ENCODE measurements around the gene ASTN2. TPM values are rescaled to one million over a fixed set of nuclear protein-coding genes. Genes with fewer than 3 reads are reported as not detected.
"Not testable (repeated sequence)": the region's sequence is repeated elsewhere in the genome, so short reads cannot be mapped to it uniquely, and the experiment has no call there.

Gene ASTN2
- total RNA-seq, 1 donor from 2014 or later = 2.3 TPM

DNA sequence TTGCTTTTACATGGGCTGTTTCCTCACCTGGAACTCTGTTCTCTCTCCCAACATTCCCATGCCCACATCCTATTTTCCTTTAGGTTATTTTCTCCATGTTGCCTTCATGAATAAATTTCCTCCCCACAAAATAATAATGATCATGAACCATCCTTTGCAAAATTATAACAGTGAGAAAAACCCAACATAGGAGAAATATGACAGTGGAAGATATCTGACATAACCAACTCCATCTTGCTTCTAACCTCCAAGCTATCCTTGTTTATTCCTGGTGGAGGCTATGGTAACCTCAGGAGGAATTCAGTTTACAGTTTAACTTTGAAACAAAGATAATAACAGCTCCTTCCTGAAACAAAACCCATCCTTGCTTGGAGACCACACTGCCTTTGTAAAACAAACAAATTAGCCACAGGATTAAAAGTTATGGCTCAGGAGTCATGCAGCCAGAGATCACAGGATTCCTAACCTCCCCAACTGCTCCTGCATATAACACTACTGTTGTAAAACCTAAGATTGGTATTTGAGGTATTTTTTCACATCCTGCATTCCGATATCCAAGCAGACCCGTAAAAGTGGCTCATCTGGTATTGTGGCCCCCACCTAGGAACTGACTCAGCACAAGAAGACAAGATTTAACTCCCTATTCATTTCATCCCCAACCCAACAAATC lies 515.4 kb downstream of the ASTN2 start:
- no peaks in the 10 kb centered on the region for H3K36me3 ChIP-seq
- intact Hi-C loops (cut with DNase I) = no loop called here
- no peaks in the 10 kb centered on the region for H3K4me1 ChIP-seq
- H3K4me3 ChIP-seq = no peak overlapping the region
- TF ChIP-seq, protein P1, sequence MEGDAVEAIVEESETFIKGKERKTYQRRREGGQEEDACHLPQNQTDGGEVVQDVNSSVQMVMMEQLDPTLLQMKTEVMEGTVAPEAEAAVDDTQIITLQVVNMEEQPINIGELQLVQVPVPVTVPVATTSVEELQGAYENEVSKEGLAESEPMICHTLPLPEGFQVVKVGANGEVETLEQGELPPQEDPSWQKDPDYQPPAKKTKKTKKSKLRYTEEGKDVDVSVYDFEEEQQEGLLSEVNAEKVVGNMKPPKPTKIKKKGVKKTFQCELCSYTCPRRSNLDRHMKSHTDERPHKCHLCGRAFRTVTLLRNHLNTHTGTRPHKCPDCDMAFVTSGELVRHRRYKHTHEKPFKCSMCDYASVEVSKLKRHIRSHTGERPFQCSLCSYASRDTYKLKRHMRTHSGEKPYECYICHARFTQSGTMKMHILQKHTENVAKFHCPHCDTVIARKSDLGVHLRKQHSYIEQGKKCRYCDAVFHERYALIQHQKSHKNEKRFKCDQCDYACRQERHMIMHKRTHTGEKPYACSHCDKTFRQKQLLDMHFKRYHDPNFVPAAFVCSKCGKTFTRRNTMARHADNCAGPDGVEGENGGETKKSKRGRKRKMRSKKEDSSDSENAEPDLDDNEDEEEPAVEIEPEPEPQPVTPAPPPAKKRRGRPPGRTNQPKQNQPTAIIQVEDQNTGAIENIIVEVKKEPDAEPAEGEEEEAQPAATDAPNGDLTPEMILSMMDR (IDR thresholded peaks at IDR 0.05) = no peak
- DNase-seq (ENCODE audit: low spot score in 2 of 2) = no peak
- H3K27ac ChIP-seq = no peak overlapping the region
- H3K27me3 ChIP-seq = no peaks in the 10 kb centered on the region
- no peaks in the 10 kb centered on the region for H3K9me3 ChIP-seq

DNA sequence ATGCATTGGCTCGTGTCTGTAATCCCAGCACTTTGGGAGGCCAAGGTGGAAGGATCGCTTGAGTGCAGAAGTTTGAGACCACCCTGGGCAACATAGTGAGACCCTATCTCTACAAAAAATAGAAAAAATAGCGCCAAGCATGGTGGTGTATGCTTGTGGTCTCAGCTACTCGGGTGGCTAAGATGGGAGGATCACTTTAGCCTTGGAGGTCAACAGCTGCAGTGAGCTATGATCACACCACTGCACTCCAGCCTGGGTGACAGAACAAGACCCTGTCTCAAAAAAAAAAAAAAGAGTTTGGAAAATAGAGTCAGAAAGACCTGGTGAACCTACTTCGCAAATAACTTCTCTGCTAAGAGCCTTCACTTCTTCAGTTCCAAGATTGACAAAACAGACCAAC lies 516.7 kb downstream of the ASTN2 start:
- H3K4me3 ChIP-seq; H3K4me1 ChIP-seq; H3K27ac ChIP-seq; intact Hi-C loops (cut with DNase I); DNase-seq (ENCODE audit: low spot score in 2 of 2); H3K36me3 ChIP-seq; H3K9me3 ChIP-seq; H3K27me3 ChIP-seq: not testable (repeated sequence)

DNA sequence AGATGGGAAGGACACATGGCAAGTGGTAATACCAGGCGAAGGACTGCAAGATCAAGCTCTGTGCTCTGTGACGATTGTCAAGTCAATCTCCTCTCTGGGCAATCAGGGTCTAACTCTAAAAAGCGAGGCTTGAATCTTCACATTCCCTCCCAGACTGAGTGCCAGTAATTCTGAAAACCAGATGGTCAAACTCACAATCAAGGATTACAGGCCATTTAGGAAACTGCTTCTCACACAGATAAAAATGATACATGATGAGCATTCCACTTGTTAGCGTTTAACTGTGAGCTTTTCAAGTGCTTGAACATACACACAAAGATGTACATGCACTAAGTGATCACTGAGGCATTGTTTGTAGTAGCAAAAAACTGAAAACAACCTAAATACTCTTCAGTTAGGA lies 517.7 kb downstream of the ASTN2 start:
- H3K4me3 ChIP-seq = no peak overlapping the region
- no peaks in the 10 kb centered on the region for H3K36me3 ChIP-seq
- no peak overlapping the region for H3K27ac ChIP-seq
- no peak for DNase-seq (ENCODE audit: low spot score in 2 of 2)
- TF ChIP-seq, protein P1 (IDR thresholded peaks at IDR 0.05) = no peak
- no peaks in the 10 kb centered on the region for H3K4me1 ChIP-seq
- intact Hi-C loops (cut with DNase I) = no loop called here
- H3K9me3 ChIP-seq = no peaks in the 10 kb centered on the region
- H3K27me3 ChIP-seq = no peaks in the 10 kb centered on the region

DNA sequence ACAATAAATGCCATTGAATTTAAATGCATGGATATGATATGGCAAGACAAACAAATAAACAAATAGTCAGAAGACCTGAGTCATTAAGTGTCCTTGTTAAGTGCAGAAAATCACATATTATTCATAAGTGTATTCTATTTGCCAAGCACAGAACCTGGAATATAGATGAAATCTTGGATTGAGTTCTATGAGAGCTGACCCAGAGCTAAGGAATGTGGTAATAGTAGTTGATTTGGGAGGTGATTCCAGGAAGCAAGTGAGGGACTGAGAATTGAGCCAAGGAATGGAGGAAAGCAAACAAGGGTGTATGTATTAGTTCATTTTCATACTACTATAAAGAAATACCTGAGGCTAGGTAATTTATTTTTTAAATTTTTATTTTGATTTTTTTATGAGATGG lies 518.9 kb downstream of the ASTN2 start:
- Histone ChIP-seq H3K27ac (no peak overlapping the region), H3K27me3 (no peaks in the 10 kb centered on the region), H3K4me3 (no peak overlapping the region), H3K36me3 (no peaks in the 10 kb centered on the region), H3K4me1 (no peaks in the 10 kb centered on the region), H3K9me3 (no peaks in the 10 kb centered on the region)
- intact Hi-C loops (cut with DNase I) = no loop called here
- TF ChIP-seq, protein P1 (IDR thresholded peaks at IDR 0.05) = no peak
- no peak for DNase-seq (ENCODE audit: low spot score in 2 of 2)

DNA sequence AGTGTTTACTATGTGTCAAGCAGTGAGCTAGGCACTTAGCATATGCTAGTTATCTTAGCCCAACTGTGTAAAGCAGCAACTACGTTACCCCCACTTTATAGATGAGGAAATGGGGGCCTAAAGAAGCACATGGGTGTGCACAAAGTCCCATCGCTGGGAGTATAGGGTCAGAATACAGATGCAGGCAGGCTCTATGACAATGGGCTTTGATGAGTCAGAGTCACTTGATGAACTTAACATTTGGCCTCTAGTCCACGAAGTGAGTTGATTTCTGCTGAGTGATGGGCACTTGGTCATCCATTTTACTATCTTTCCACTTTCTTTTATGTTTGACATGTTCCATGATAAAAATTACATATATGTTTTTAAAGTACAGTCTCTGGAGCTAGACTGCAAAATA lies 523.4 kb downstream of the ASTN2 start:
- H3K4me1 ChIP-seq = no peaks in the 10 kb centered on the region
- H3K27me3 ChIP-seq = no peaks in the 10 kb centered on the region
- DNase-seq (ENCODE audit: low spot score in 2 of 2) = no peak
- TF ChIP-seq, protein P1 (IDR thresholded peaks at IDR 0.05) = no peak
- no peak overlapping the region for H3K27ac ChIP-seq
- no peak overlapping the region for H3K4me3 ChIP-seq
- intact Hi-C loops (cut with DNase I) = no loop called here
- no peaks in the 10 kb centered on the region for H3K36me3 ChIP-seq
- H3K9me3 ChIP-seq = no peaks in the 10 kb centered on the region

DNA sequence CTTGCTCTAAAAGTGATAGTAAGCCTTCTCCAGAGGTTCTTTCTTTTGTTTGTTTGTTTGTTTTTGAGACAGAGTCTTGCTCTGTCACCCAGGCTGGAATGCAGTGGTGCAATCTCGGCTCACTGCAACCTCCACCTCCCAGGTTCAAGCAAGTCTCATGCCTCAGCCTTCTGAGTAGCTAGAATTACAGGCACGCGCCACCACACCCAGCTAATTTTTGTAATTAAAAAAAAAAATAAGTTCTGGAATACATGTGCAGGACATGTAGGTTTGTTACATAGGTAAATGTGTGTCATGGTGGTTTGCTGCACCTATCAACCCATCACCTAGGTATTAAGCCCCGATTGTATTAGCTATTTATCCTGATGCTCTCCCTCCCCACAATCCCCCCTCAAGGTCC lies 526.4 kb downstream of the ASTN2 start:
- H3K9me3 ChIP-seq; H3K4me3 ChIP-seq; DNase-seq (ENCODE audit: low spot score in 2 of 2); H3K4me1 ChIP-seq; intact Hi-C loops (cut with DNase I); H3K27me3 ChIP-seq; H3K27ac ChIP-seq; H3K36me3 ChIP-seq: not testable (repeated sequence)

DNA sequence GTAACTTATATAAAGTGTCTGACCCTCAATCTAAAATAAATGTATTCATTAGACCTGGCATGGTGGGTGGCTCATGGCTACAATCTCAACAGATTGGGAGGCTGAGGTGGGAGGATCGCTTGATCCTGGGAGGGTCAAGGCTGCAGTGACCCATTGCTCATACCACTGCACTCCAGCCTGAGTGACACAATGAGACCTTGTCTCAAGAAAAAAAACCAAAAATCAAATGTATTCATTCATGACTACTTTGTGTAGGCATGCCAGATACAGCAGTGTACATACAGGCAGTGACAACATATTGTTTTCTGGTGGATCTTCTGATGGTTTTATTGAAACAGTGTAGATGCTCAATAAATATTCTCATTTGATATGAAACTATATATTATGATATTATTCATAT lies 526.8 kb downstream of the ASTN2 start:
- Histone ChIP-seq H3K36me3 (no peaks in the 10 kb centered on the region), H3K9me3 (no peaks in the 10 kb centered on the region), H3K27ac (no peak overlapping the region), H3K4me3 (no peak overlapping the region), H3K4me1 (no peaks in the 10 kb centered on the region), H3K27me3 (no peaks in the 10 kb centered on the region)
- TF ChIP-seq, protein P1 (IDR thresholded peaks at IDR 0.05) = no peak
- intact Hi-C loops (cut with DNase I) = no loop called here
- no peak for DNase-seq (ENCODE audit: low spot score in 2 of 2)

All from ascending aorta (tissue), 2 donors.